Measurements from ENCODE around the gene EIF5B. TPM values are rescaled to one million over a fixed set of nuclear protein-coding genes. Genes with fewer than 3 reads are reported as not detected.
"Not testable (repeated sequence)": the region's sequence is repeated elsewhere in the genome, so short reads cannot be mapped to it uniquely, and the experiment has no call there.

The EIF5B gene
- total and polyA plus RNA-seq, 3 experiments from 2014 or later, result 18.1 to 96.2 (median 82.8) TPM

DNA sequence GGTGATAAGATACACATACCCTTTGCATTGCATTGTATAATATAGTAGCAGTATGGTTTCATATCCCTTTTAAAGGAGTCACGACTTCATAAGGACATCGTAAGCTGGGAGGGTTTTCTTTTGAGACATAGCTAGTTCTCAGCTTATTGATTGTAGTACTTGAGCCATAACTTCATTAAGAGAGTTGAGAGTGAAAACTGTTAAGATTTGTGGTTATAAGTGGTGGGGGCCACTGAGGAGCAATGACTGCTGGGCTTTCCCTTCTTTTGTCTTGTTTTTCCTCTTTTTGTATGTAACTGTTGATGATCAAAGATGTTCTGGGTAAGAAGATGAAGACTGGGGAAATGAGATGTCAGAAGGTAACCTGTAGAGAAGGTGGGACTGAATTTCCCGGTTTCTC lies 11.0 kb downstream of the EIF5B start:
- DNase-seq, result no peak
- no peaks in the 10 kb centered on the region for H3K27me3 ChIP-seq (ENCODE audit: insufficient read depth, low read length, poor library complexity, severe bottlenecking)
- peaks cover 0 to 11% (median 3%) of the 10 kb centered on the region in 3 donors for H3K36me3 Mint-ChIP-seq
- ChIA-PET CTCF (interaction anchor here (1.6 kb wide), 1 partner anchor 142 kb away, joined by 3 read pairs; the partner anchor contains the start of gene REV1), POLR2A (interaction anchor here (0.7 kb wide), 1 partner anchor 12 kb away, joined by 4 read pairs; the partner anchor contains the start of gene TXNDC9)
- H3K27me3 Mint-ChIP-seq, result no peaks in the 10 kb centered on the region
- no peak overlapping the region for H3K27ac ChIP-seq (ENCODE audit: low read depth, low read length)
- H3K9me3 ChIP-seq (ENCODE audit: low read length), result no peaks in the 10 kb centered on the region
- H3K4me1 Mint-ChIP-seq, result peaks cover 48 to 83% (median 62%) of the 10 kb centered on the region in 3 donors
- H3K4me3 Mint-ChIP-seq, result peak overlapping the region in 1 of 7 donors; percentile 6
- no peaks in the 10 kb centered on the region for H3K9me3 Mint-ChIP-seq
- H3K4me1 ChIP-seq (ENCODE audit: insufficient read depth, low read length), result peaks cover 39% of the 10 kb centered on the region
- no peak overlapping the region for H3K4me3 ChIP-seq (ENCODE audit: low read length)
- H3K27ac Mint-ChIP-seq, result peak overlapping the region; percentile 11 to 88 (median 38)
- no peaks in the 10 kb centered on the region for H3K36me3 ChIP-seq (ENCODE audit: insufficient read depth, low read length)

GRCh38 chr2:99350194-99350593 lies 13.0 kb downstream of the EIF5B start:
- peaks cover 0 to 6% (median 1%) of the 10 kb centered on the region in 3 donors for H3K36me3 Mint-ChIP-seq
- ChIA-PET CTCF (no interaction called here), POLR2A (no interaction called here)
- H3K27me3 Mint-ChIP-seq, result no peaks in the 10 kb centered on the region
- Histone ChIP-seq H3K36me3 (ENCODE audit: insufficient read depth, low read length) (no peaks in the 10 kb centered on the region), H3K9me3 (ENCODE audit: low read length) (no peaks in the 10 kb centered on the region), H3K4me3 (ENCODE audit: low read length) (no peak overlapping the region), H3K27ac (ENCODE audit: low read depth, low read length) (no peak overlapping the region), H3K4me1 (ENCODE audit: insufficient read depth, low read length) (peaks cover 46% of the 10 kb centered on the region), H3K27me3 (ENCODE audit: insufficient read depth, low read length, poor library complexity, severe bottlenecking) (no peaks in the 10 kb centered on the region)
- H3K9me3 Mint-ChIP-seq, result no peaks in the 10 kb centered on the region
- peak overlapping the region in 5 of 8 donors; percentile 7 to 79 (median 43) for H3K27ac Mint-ChIP-seq
- H3K4me1 Mint-ChIP-seq, result peaks cover 60 to 86% (median 77%) of the 10 kb centered on the region in 3 donors
- no peak for DNase-seq
- H3K4me3 Mint-ChIP-seq, result peak overlapping the region in 1 of 7 donors; percentile 3

DNA sequence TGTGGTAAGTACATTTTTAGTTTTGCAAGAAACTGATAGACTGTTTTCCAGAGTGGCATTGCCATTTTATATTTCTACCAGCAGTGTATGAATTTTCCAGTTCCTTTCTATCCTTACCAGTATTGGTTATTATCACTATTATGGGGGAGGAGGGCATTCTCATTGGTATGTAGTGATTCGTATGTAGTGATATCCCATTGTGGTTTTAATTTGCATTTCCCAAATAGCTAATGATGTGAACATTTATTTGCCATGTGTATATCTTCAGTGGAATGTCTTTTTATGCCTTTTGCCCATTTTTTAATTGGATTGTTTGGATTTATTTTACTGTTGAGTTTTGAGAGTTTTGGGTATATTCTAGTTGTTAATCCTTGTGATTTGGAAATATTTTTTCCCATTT lies 16.9 kb downstream of the EIF5B start:
- ChIA-PET POLR2A (no interaction called here), CTCF (no interaction called here)
- H3K27me3 Mint-ChIP-seq, result no peaks in the 10 kb centered on the region
- peaks cover 54 to 82% (median 78%) of the 10 kb centered on the region in 3 donors for H3K4me1 Mint-ChIP-seq
- no peaks in the 10 kb centered on the region for H3K9me3 ChIP-seq (ENCODE audit: low read length)
- no peak for DNase-seq
- no peak overlapping the region for H3K27ac Mint-ChIP-seq
- H3K36me3 ChIP-seq (ENCODE audit: insufficient read depth, low read length), result no peaks in the 10 kb centered on the region
- no peaks in the 10 kb centered on the region for H3K9me3 Mint-ChIP-seq
- H3K27me3 ChIP-seq (ENCODE audit: insufficient read depth, low read length, poor library complexity, severe bottlenecking), result no peaks in the 10 kb centered on the region
- H3K4me1 ChIP-seq (ENCODE audit: insufficient read depth, low read length), result peaks cover 29% of the 10 kb centered on the region
- no peak overlapping the region for H3K27ac ChIP-seq (ENCODE audit: low read depth, low read length)
- no peak overlapping the region for H3K4me3 ChIP-seq (ENCODE audit: low read length)
- peaks cover 0 to 5% (median 4%) of the 10 kb centered on the region in 3 donors for H3K36me3 Mint-ChIP-seq
- peak overlapping the region in 1 of 7 donors; percentile 49 for H3K4me3 Mint-ChIP-seq

- H3K27me3 ChIP-seq (ENCODE audit: insufficient read depth, low read length, poor library complexity, severe bottlenecking); H3K36me3 ChIP-seq (ENCODE audit: insufficient read depth, low read length); H3K27ac ChIP-seq (ENCODE audit: low read depth, low read length); POLR2A ChIA-PET; H3K27me3 Mint-ChIP-seq; H3K4me3 Mint-ChIP-seq; DNase-seq; H3K4me3 ChIP-seq (ENCODE audit: low read length); H3K27ac Mint-ChIP-seq; H3K9me3 Mint-ChIP-seq; H3K36me3 Mint-ChIP-seq; H3K9me3 ChIP-seq (ENCODE audit: low read length): not testable (repeated sequence)
- H3K4me1 ChIP-seq (ENCODE audit: insufficient read depth, low read length), result peaks cover 24% of the 10 kb centered on the region
- CTCF ChIA-PET, result interaction anchor here (1.0 kb wide), 1 partner anchor 18 kb away, joined by 3 read pairs; the partner anchor contains the start of gene EIF5B
- H3K4me1 Mint-ChIP-seq, result peaks cover 51 to 75% (median 74%) of the 10 kb centered on the region in 3 donors
These were observed 17.6 kb downstream of the EIF5B start for GRCh38 chr2:99354825-99355224.

- H3K27ac ChIP-seq (ENCODE audit: low read depth, low read length), result no peak overlapping the region
- no peak overlapping the region for H3K4me3 ChIP-seq (ENCODE audit: low read length)
- no peak for DNase-seq
- H3K27me3 ChIP-seq (ENCODE audit: insufficient read depth, low read length, poor library complexity, severe bottlenecking), result no peaks in the 10 kb centered on the region
- H3K4me1 Mint-ChIP-seq, result peaks cover 37 to 59% (median 57%) of the 10 kb centered on the region in 3 donors
- no peak overlapping the region for H3K27ac Mint-ChIP-seq
- H3K27me3 Mint-ChIP-seq, result no peaks in the 10 kb centered on the region
- no peaks in the 10 kb centered on the region for H3K9me3 Mint-ChIP-seq
- H3K9me3 ChIP-seq (ENCODE audit: low read length), result no peaks in the 10 kb centered on the region
- H3K4me3 Mint-ChIP-seq, result no peak overlapping the region
- ChIA-PET CTCF (interaction anchor here (1.4 kb wide), 1 partner anchor 14 kb away, joined by 3 read pairs; no protein-coding TSS in a partner anchor), POLR2A (no interaction called here)
- peaks cover 12% of the 10 kb centered on the region for H3K4me1 ChIP-seq (ENCODE audit: insufficient read depth, low read length)
- H3K36me3 Mint-ChIP-seq, result peaks cover 0 to 25% (median 11%) of the 10 kb centered on the region in 3 donors
- no peaks in the 10 kb centered on the region for H3K36me3 ChIP-seq (ENCODE audit: insufficient read depth, low read length)
These were observed 19.7 kb downstream of the EIF5B start for GRCh38 chr2:99356853-99357252.

- no peaks in the 10 kb centered on the region for H3K27me3 Mint-ChIP-seq
- Histone ChIP-seq H3K36me3 (ENCODE audit: insufficient read depth, low read length) (peaks cover 52% of the 10 kb centered on the region), H3K4me1 (ENCODE audit: insufficient read depth, low read length) (no peaks in the 10 kb centered on the region), H3K27me3 (ENCODE audit: insufficient read depth, low read length, poor library complexity, severe bottlenecking) (no peaks in the 10 kb centered on the region), H3K9me3 (ENCODE audit: low read length) (no peaks in the 10 kb centered on the region), H3K4me3 (ENCODE audit: low read length) (no peak overlapping the region), H3K27ac (ENCODE audit: low read depth, low read length) (no peak overlapping the region)
- H3K36me3 Mint-ChIP-seq, result peaks cover 0 to 87% (median 23%) of the 10 kb centered on the region in 3 donors
- no peak for DNase-seq
- no peak overlapping the region for H3K4me3 Mint-ChIP-seq
- ChIA-PET CTCF (interaction anchor here (1.2 kb wide), 1 partner anchor 28 kb away, joined by 3 read pairs; the partner anchor contains the start of gene EIF5B), POLR2A (no interaction called here)
- H3K27ac Mint-ChIP-seq, result no peak overlapping the region
- peaks cover 0 to 3% (median 0%) of the 10 kb centered on the region in 3 donors for H3K4me1 Mint-ChIP-seq
- no peaks in the 10 kb centered on the region for H3K9me3 Mint-ChIP-seq
These were observed 28.5 kb downstream of the EIF5B start for GRCh38 chr2:99365661-99366060.

DNA sequence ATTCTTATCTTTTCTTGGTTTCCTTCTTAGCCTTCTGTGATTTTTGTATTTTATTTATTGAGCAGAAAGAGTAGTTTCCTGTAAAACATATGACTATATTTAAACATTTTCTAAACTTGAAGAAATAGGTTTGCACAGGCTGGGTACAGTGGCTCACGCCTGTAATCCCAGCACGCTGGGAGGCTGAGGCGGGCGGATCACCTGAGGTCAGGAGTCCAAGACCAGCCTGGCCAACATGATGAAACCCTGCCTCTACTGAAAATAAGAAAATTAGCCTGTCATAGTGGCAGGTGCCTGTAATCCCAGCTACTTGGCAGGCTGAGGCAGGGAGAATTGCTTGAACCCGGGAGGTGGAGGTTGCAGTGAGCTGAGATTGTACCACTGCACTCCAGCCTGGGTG lies 31.7 kb downstream of the EIF5B start:
- H3K4me3 ChIP-seq (ENCODE audit: low read length); H3K4me1 Mint-ChIP-seq; H3K9me3 Mint-ChIP-seq; H3K27ac ChIP-seq (ENCODE audit: low read depth, low read length); H3K4me3 Mint-ChIP-seq; H3K27ac Mint-ChIP-seq; CTCF ChIA-PET; H3K27me3 ChIP-seq (ENCODE audit: insufficient read depth, low read length, poor library complexity, severe bottlenecking); POLR2A ChIA-PET; DNase-seq; H3K9me3 ChIP-seq (ENCODE audit: low read length); H3K27me3 Mint-ChIP-seq; H3K4me1 ChIP-seq (ENCODE audit: insufficient read depth, low read length): not testable (repeated sequence)
- peaks cover 59% of the 10 kb centered on the region for H3K36me3 ChIP-seq (ENCODE audit: insufficient read depth, low read length)
- peaks cover 15 to 86% (median 30%) of the 10 kb centered on the region in 3 donors for H3K36me3 Mint-ChIP-seq

- peaks cover 3 to 7% (median 3%) of the 10 kb centered on the region in 3 donors for H3K4me1 Mint-ChIP-seq
These were observed 36.0 kb downstream of the EIF5B start for GRCh38 chr2:99373144-99373543.

More at GRCh38 chr2:99373144-99373543, 36.0 kb downstream of the EIF5B start:
- Mint-ChIP-seq H3K9me3 (peaks cover 0 to 7% (median 4%) of the 10 kb centered on the region in 5 donors), H3K4me3 (no peak overlapping the region), H3K36me3 (peaks cover 27 to 86% (median 40%) of the 10 kb centered on the region in 3 donors), H3K27me3 (no peaks in the 10 kb centered on the region), H3K27ac (no peak overlapping the region)
- H3K27ac ChIP-seq (ENCODE audit: low read depth, low read length), result no peak overlapping the region
- no peak overlapping the region for H3K4me3 ChIP-seq (ENCODE audit: low read length)
- H3K36me3 ChIP-seq (ENCODE audit: insufficient read depth, low read length), result peaks cover 30% of the 10 kb centered on the region
- H3K4me1 ChIP-seq (ENCODE audit: insufficient read depth, low read length), result no peaks in the 10 kb centered on the region
- ChIA-PET CTCF (no interaction called here), POLR2A (no interaction called here)
- H3K27me3 ChIP-seq (ENCODE audit: insufficient read depth, low read length, poor library complexity, severe bottlenecking), result no peaks in the 10 kb centered on the region
- no peaks in the 10 kb centered on the region for H3K9me3 ChIP-seq (ENCODE audit: low read length)
- DNase-seq, result no peak
